Gastroesophageal sphincter (tissue), 2 donors: ENCODE measurements around the gene CDH4.

ENCODE experiments used
- EP300 ChIP-seq: sonication (generic); formaldehyde crosslinking; IDR thresholded peaks from one replicate; pipeline ENCODE4 v1.6.1; 2017; ENCODE audit warnings: antibody characterized with exemption, mild to moderate bottlenecking
- POLR2AphosphoS5 ChIP-seq: sonication (generic); formaldehyde crosslinking; IDR thresholded peaks from one replicate; pipeline ENCODE4 v1.6.1; 2017; ENCODE audit warnings: antibody characterized with exemption

GRCh38 chr20:61217848-61218247 is 34.2 kb upstream of the CDH4 start:
- no peak for TF ChIP-seq EP300
- no peak for TF ChIP-seq POLR2AphosphoS5
